Measurements from ENCODE around the gene CDH23.

The CDH23 gene

DNA sequence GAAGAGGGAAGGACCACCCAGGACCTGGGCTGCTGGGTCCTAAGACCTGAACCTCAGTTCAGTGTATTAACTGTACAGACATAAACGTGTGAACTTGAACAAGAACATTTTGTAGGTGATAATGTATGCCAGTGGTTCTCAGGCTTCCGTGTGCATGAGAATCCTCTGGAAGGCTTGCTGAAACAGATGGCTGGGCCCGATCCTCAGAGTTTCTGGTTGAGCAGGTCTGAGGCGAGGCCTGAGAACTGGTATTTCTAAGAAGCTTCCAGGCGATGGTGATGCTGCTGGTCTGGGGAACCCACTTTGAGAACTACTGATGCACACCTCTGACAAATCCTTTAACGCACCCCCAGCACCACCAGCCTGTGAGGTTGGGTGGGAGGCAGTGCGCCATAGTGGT lies 70.4 kb downstream of the CDH23 start:
- no peak for DNase-seq (ENCODE audit: low read depth)

DNA sequence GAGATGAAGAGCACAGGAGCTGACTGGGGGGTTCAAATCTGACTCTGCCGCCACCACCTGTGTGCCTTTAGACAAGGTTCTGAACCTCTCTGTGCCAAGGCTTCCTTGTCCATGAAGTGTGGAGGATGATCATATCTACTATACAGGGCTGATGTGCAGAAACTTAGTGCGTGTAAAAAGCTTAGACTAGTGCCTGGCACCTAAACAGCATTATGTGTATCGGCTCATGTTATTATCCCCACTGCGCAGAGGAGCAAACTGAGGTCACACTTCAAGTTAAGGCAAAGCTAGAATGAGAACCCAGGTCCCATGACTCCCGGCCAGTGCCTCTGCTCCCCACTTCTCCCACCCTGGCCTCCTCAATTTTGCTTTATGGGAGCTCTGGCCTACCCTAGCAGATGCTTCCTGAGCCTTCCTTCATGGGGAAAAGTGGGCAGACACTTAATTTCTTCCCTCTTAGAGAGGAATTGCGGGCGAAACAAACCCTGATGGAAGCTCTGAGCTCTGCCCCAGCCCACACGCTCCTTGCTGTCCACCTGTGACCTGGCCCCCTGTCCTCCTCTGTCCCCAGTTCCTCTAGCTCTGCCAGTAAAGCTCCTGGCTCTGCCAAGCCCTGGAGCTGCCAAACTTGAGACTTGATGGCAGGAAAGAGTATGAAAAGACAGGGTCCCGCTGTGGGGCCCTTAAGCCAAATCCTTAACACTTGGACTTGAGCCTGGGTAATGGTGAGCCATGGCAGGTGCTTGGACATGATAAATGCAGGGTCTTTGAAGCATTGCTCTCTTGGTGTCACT lies 71.0 kb downstream of the CDH23 start:
- DNase-seq (ENCODE audit: low read depth), result no peak

DNA sequence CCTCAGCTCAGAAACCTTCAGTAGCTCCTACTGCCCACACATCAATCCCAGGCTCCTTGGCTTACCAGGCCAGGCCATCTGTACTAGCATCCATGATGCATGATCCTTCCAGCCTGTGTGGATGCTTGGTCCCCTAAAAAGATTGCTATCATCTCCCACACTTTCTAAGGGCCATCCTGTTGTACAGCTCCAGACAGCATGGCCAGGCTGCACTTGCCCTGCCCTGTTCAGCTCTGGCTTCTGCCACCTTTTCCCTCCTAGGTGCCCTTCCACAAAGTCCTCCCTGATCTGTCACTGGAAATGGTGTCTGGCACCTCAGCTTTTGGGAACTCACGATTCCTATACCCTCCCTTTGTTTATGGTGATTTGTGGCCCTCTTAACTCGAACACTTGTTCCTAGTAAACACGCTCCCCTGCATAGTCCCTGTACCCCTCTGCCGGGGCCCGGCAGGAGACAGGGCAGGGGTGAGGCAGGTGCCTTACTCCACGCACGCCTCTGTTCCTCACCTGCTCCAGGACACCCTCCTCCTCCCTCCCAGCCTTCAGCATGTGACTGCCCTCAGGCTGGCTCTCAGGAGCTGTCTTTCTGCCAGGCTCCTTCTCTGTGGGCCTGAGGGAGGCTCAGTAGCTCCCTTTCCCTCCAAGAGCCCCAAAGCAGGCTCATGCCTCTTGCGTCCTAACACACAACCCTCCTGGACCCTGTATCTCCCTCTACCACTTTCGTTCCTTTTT lies 71.8 kb downstream of the CDH23 start:
- no peak for DNase-seq (ENCODE audit: low read depth)

DNA sequence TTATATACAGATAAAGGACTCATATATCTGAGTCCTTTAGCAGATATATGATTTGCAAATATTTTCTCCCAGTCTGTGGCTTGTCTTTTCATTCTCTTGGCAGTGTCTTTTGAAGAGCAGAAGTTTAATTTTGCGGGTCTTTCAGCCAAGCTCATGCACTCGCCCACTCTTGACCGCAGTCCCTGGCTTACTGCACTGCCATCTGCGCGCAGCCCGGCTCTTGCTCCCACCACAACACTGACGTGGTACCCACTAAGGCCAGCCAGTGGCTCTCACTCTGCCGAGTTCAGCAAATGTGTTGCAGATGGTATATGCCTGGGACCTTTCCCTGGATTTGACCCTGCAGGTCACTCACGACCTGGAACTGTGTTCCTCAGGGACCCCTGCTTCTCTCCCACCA lies 74.3 kb downstream of the CDH23 start:
- DNase-seq (ENCODE audit: low read depth), result no peak

DNA sequence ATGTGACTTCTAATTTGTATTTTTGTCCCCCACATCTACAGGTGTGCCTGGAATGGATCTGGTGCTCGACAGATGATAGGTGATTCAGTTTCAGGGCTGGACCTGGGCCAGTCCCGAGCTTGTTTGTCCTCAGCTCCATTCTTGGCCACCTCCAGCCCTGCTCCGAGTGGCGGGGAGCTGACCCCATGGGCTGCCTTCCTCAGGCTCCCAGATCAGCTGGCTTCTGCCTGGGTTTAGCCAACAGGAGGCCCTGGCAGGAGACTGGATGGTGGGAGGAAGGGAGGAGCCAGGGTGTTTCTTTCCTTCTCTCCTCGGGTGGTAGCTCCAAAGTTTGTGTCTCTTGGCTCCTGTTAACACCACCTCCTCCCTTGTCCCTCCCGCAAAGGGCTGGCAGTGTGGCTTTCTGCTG lies 75.2 kb downstream of the CDH23 start:
- DNase-seq (ENCODE audit: low read depth), result no peak

DNA sequence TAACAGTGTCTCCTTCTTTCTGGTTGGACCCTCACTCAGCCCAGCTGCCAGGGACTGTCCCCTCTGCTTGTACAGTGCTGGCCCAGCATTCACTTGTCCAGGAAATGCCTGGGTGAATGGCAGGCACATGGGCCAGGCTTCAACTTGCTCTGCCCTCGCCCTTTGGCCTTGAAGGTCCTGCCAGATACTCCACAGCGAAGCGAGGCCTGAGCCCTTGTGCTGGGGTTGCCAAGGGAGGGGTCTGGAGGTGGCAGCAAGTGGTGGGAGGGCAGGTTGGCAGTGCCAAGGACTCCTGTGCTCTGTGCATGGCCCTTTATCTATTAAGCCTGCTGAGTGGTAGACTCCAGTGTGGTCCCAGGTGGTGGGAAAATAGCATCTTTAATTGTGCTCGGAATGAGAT lies 75.7 kb downstream of the CDH23 start:
- DNase-seq (ENCODE audit: low read depth), result no peak

DNA sequence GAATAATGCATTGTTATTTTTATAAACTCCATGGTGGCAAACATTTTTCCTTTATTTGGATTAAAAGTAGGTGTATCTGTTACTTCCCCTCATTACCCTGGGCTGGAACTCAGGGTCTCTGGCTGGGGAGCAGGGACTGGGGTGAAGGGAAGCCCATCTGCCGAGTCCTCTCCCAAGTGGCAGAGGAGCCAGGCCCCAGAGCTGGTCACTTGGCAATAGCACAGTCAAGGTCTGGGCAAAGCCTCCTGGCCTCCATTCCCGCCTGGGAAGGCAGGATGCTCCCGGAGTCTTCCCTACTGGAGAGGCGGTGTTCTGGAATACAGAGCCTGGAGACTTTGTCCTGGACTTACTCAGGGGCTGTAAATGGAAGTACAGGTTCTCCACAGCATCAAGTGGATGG lies 76.2 kb downstream of the CDH23 start:
- DNase-seq (ENCODE audit: low read depth), result no peak

DNA sequence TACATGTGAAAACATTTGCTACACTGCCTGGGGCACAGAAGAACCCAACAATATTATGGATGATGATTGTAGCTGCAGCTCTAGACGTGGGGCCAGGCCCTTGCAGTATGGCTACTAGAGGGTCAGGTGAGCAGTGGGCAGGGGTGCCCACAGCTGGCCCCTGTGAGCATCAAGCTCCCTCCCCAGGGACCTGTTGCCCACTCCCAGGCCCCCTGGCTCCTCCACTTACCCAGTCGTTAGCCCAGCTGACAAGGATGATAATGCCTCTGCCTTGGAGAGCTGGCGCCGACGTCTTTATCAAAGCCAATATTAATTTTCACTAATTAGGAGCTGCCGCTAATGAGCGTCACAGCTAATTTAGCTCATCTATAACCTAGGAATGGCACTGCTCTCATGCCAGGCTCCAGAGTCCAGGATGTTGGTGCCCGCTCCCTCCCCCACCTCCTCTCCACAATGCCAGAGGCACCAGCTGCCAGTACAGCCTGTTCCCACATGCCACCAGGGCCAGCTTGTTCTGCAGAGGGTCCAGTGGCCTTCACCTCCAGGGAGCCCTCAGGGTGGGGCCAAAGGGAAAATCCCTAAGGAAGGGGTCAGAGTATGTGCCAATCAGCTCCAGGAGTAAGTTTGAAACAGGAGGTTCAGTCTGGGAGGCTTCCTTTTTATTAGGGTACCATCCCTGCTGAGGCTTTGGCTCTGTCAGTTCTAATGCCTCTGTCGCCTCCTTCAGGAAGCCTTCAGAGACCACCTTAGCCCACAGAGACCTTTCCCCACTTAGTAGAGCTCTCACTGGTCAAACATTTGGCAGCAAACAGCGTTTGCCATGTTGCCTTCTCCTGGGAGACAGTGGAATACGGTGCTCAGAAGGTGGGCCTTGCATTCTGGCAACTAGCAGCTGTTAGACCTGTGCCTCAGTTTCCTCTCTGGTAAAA lies 77.2 kb downstream of the CDH23 start:
- no peak for DNase-seq (ENCODE audit: low read depth)

DNA sequence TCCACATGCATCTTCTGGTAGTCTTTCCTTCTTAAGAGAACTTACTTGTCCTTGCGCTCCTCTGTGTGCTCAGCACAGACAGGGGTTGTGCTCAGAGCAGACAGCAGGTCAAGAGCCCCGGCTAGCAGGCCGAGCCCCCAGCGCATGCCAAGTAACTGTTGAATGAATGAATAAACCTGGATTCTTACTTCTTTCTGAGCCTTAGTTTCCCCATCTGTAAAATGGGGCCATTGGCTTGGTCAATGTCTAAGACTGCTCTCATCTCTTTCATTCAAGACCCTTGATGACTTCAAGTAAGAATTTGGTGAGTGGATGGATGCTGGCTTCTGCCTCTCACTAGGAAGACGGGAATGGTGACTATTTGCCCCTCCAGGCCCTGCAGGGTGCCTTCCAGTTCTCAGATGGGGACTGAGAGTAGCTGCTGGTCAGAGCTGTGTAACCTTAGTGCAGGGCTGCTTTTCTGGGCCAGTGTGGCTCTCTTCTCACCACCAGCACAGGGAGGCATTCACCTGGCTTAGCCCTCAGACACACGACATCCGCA lies 78.1 kb downstream of the CDH23 start:
- DNase-seq (ENCODE audit: low read depth), result no peak

DNA sequence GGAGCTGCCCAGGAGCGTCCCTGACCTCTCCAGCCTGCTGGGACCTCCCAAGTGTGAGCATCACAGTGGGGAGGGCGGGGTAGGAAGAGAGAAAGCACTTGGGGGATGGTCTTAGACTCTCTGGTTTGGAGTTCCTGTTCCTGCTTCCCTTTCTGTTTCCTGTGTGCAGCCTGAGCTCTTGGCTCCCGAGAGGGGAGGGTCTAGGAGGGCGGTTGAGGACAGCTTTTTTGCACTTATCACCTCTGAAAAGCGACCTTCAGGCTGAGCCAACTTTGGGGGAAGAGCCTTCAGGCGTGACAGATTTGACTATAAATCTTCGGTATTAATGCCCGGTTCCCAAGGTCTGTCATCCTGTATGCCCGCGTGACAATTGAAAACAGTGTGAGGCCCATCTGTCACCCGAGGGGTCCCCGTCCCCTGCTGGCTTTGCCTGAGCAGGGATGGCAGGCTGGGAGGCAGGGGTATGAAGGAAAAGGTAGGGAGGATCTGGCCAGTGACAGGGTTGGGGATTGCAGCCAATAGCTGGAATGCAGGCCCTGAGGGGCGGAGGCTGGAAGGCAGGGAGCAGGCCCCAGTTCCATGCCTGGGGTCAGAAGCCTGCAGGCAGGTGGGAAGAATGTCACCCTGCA lies 78.6 kb downstream of the CDH23 start:
- no peak for DNase-seq (ENCODE audit: low read depth)

DNA sequence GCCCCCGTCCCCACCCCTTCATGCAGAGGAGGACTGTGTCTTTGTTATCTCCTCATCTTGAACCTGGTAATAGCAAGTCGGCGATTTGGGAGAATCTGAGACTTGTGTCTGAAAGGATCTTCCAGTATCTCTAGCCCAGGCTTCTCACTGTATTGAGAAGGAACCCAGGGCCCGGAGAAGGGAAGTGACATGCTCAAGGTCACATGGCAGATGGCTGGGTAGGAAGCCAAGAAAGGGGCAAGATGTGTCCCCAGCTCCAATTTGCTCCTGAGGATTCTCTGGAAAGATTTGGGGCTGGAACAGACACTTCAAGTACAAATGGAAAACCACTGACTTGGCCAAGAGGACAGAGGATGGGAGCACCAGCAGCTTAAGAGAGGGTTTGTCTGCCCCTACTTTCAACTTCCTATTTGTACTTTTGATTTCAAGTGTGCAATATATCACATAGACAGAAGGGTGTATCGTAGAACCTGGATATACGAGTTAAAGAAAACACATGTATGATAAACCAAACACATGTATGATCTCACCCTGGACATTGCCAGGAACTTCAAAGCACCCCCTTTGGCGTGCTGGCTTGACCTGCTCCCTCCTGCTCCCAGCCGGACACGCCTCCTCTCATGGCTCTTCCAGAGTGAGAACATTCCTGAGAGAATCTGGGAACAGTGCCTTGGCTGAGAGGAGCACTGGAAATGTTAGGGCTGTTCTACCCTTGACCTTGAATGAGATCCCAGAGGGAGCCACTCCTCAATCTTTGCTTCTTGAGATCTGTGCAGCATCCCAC lies 79.7 kb downstream of the CDH23 start:
- no peak for DNase-seq (ENCODE audit: low read depth)

DNA sequence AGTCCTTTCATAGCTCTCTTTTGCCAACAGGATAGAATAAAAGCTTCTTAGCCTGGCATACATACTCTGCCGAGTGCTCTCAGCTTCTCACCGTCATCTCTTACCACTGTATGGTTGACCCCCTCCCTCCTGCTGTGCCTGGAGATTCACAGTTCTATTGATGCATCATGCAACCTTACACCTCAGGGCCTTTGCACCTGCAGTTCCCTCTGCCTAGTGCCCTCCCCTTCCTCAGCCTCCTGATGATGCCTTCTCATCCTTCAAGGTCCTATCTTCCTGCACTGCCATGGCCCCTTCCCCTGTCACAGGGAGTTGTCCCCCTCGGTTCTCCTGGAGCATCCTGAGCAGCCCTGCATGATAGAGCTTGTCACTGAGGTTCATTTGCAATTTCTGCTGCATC lies 81.5 kb downstream of the CDH23 start:
- DNase-seq (ENCODE audit: low read depth), result no peak

DNA sequence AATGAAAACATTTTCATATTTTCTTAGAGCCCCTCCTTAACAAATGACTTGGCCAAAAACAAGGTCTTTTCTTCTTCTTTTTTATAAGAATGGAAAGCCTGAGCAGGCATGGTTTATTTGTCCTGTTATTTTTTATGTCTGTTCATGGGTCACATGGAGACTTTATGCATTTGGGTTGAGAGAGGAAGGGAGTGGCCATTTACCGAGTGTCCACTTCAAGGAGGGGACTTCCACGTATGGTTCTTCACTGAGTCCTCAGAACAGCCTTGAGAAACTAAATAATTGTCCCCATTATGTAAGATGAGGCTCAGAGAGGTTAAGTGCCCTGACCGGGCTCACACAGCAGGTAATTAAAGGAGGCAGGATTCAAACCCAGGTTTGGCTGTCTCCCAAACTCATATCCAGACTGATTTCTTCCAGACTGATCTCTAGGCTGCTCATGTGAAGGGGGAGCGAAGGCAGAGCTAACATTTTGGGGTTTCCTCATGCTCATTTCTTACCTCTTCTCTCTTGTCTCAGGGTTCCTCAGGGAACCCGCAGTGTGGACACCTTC lies 82.2 kb downstream of the CDH23 start:
- DNase-seq (ENCODE audit: low read depth), result no peak

DNA sequence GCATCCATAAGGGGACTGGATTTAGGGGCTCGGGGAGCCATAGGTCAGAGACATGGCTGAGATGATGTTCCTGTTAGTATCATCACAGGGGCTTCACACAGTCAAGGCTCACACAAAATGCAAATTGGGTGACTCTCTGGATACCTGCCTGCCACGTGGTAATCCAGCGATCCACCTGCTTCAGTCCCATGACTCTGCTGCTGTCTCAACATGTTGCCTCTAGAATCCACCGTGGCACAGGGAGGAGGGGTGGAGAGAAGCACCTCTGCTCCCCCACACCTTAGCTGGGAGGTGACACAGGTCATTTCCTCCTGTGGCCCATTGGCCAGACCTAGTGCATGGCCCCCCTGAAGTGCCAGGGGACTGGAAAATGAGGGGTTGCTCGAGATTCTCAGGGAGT lies 83.1 kb downstream of the CDH23 start:
- DNase-seq (ENCODE audit: low read depth), result no peak

DNA sequence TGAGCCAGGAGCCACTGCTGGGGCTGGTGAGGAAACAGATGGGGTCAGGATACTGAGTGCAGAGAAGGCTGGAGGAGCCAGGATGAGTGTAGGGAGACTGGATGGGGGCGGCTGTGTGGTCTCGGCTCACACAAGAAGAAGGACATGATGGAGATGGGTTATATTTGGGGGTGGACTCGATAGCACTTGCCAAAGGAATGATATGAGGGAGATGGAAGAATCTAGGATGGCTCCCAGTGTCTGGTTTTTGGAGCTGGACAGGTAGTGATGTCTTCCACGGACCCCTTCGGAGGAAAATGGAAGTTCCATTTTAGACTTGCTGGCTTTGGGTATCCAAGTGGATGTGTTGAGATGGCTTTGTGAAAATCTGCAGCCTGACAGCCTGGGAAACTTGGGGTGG lies 83.9 kb downstream of the CDH23 start:
- no peak for DNase-seq (ENCODE audit: low read depth)

DNA sequence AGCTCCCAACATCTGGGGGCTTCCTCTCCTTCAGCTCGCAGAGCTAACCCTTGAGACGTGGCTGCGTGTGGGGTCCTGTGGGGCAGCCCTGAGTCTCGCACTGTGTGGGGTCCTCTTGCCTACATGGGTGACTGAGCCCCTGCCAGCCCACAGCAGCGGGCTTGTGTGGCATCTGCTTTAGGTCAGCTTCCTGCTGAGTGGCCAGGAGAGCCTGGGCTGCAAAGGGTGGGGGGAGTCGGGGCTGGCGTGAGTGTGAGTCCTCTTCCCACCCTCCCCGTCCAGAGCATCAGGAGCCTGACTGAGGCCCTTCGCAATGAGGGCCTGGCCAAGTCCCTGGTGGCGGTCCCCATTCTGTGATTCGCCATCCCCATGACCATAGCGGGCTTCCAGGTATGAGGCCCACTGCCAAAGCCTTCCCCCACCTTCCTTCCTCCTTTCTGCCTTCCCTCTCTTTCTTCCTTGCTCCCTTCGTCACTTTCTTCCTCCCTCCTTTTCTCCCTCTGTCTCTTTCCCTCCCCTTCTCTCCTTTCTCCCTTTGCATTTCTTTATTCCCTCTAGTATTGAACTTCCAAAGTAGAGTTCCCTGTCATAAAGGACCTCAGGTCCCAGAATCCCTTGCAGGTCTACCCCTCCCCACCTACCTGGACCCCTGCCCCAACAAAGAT lies 85.2 kb downstream of the CDH23 start:
- DNase-seq (ENCODE audit: low read depth), result no peak

DNA sequence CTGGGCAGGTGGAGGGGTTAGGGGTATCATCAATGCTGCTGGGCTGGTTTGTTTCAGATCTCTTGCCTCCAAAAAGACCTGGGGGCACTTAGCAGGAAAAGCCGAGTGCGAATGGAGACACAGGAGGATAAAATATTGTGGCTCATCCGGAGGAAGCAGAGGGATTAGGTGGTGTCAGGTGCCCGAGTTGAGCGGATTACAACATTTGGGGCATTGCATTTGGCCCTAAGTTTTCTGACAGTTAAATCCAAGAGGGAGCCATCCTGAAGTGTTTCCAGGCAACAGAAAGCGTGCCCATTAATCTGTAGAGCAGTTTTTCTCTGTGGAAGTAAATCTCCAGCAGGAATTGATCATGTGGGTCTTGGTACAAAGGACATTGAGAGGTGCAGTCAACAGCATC lies 85.9 kb downstream of the CDH23 start:
- no peak for DNase-seq (ENCODE audit: low read depth)

DNA sequence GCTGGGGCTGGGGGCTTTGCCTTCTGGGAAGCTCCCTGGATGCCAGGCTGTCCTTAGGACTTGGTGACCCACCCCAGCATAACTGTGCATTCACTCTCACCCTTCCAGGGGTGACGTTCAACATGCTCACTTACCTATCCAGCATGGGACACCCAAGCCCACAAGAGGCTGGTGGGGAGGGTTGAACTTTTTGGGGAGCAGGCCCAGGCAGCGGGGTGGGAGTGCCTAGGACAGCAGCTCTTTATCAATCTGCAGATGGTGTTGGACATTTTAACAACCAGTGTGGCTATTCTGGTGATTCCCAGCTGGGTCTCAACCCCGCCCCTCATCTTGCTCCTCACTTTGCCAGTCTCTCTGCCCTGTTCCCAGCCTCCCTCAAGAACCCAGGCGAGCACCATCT lies 86.4 kb downstream of the CDH23 start:
- DNase-seq (ENCODE audit: low read depth), result no peak

DNA sequence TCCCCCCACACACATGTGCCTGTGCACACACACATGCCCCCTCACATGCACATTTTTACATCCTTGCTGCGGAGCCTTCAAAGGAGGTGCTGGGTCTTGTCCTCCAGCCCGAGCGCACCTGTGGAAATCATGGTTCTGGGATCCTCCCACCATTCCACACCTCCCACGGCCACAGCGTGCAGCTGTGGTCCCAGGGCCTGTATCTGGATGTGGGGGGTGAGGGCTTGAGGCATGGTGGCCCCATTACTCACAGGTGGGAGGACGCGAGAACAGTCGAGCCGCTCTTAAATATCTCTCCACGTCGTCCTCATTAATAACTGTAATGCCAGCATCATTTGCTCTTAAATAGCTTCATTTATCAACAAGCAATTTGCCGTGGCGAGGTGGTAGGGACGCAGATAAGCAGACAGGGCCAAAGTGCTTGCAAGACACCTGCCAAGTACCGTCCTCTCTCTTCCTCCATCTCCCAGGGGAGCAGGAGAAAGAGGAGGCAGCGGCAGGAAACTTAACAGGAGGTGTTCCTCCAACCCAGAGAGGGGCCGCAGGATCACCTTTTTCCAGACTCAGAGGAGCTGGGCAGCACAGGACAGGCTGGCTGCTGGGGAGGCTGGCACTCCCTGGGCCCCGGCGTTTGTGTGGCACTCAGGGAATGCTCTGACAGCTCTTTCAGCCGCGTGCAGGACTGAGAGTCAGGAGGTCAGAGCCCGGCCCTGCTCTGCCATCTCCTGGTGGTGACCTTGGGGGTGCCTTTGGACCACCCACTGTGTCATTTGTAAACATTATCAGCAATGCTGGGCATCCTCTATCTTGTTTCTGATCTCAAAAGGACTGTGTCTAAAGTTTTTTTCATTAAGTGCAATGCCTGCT lies 87.4 kb downstream of the CDH23 start:
- DNase-seq (ENCODE audit: low read depth), result no peak
